ENCODE data around the gene NPAS2.

The NPAS2 gene

GRCh38 chr2:100963026-100963375 lies 143.1 kb downstream of the NPAS2 start:
- no peak overlapping the region for H3K4me3 ChIP-seq (ENCODE audit: low read length, poor library complexity, severe bottlenecking)
- no peak for TF ChIP-seq EZH2phosphoT487 (IDR thresholded peaks at IDR 0.05; ENCODE audit: borderline replicate concordance)
- no peak for TF ChIP-seq CTCF (conservative IDR thresholded peaks at IDR 0.05; ENCODE audit: low read length)

GRCh38 chr2:100964222-100964621 lies 144.3 kb downstream of the NPAS2 start:
- no peaks in the 10 kb centered on the region for H3K79me2 ChIP-seq (ENCODE audit: insufficient read depth, low read length)
- no peak overlapping the region for H3K4me3 ChIP-seq (ENCODE audit: low read length, poor library complexity, severe bottlenecking)
- no peaks in the 10 kb centered on the region for H3K27me3 ChIP-seq (ENCODE audit: insufficient read depth, low read length, poor library complexity, severe bottlenecking)
- TF ChIP-seq CTCF (conservative IDR thresholded peaks at IDR 0.05; ENCODE audit: low read length) (no peak), EZH2phosphoT487 (IDR thresholded peaks at IDR 0.05; ENCODE audit: borderline replicate concordance) (no peak)
- no peaks in the 10 kb centered on the region for H3K9me2 ChIP-seq (replicated peaks; ENCODE audit: low read depth, low read length)
- no peaks in the 10 kb centered on the region for H3F3A ChIP-seq (ENCODE audit: low read depth)
- H3K36me3 ChIP-seq (ENCODE audit: insufficient read depth, low read length) = no peaks in the 10 kb centered on the region
- no peak overlapping the region for H3K9ac ChIP-seq (ENCODE audit: low read depth, low read length, poor library complexity, severe bottlenecking)
- H3K4me2 ChIP-seq (ENCODE audit: low read depth, low read length, poor library complexity, severe bottlenecking) = no peak overlapping the region
- H3K9me3 ChIP-seq (ENCODE audit: insufficient read depth, low read depth, low read length) = no peaks in the 10 kb centered on the region
- H2AFZ ChIP-seq (ENCODE audit: low read length) = no peak overlapping the region
- H3K4me1 ChIP-seq (ENCODE audit: insufficient read depth, low read length, poor library complexity, severe bottlenecking) = no peaks in the 10 kb centered on the region
- H4K20me1 ChIP-seq (ENCODE audit: insufficient read depth, low read length, poor library complexity, severe bottlenecking) = no peaks in the 10 kb centered on the region

More at GRCh38 chr2:100963026-100963375, 143.1 kb downstream of the NPAS2 start:
- H3K36me3 ChIP-seq (ENCODE audit: insufficient read depth, low read length) = no peaks in the 10 kb centered on the region
- no peak overlapping the region for H2AFZ ChIP-seq (ENCODE audit: low read length)
- H3K27me3 ChIP-seq (ENCODE audit: insufficient read depth, low read length, poor library complexity, severe bottlenecking) = no peaks in the 10 kb centered on the region
- H3K9me3 ChIP-seq (ENCODE audit: insufficient read depth, low read depth, low read length) = no peaks in the 10 kb centered on the region
- no peaks in the 10 kb centered on the region for H3F3A ChIP-seq (ENCODE audit: low read depth)
- H3K9ac ChIP-seq (ENCODE audit: low read depth, low read length, poor library complexity, severe bottlenecking) = no peak overlapping the region
- no peaks in the 10 kb centered on the region for H4K20me1 ChIP-seq (ENCODE audit: insufficient read depth, low read length, poor library complexity, severe bottlenecking)
- no peaks in the 10 kb centered on the region for H3K79me2 ChIP-seq (ENCODE audit: insufficient read depth, low read length)
- no peak overlapping the region for H3K4me2 ChIP-seq (ENCODE audit: low read depth, low read length, poor library complexity, severe bottlenecking)
- H3K9me2 ChIP-seq (replicated peaks; ENCODE audit: low read depth, low read length) = no peaks in the 10 kb centered on the region
- H3K4me1 ChIP-seq (ENCODE audit: insufficient read depth, low read length, poor library complexity, severe bottlenecking) = no peaks in the 10 kb centered on the region

- H3K4me1 ChIP-seq (ENCODE audit: insufficient read depth, low read length, poor library complexity, severe bottlenecking) = no peaks in the 10 kb centered on the region
- no peaks in the 10 kb centered on the region for H3K36me3 ChIP-seq (ENCODE audit: insufficient read depth, low read length)
- H3K4me2 ChIP-seq (ENCODE audit: low read depth, low read length, poor library complexity, severe bottlenecking) = no peak overlapping the region
- no peaks in the 10 kb centered on the region for H3K9me3 ChIP-seq (ENCODE audit: insufficient read depth, low read depth, low read length)
- no peak for TF ChIP-seq CTCF (conservative IDR thresholded peaks at IDR 0.05; ENCODE audit: low read length)
- TF ChIP-seq EZH2phosphoT487 (IDR thresholded peaks at IDR 0.05; ENCODE audit: borderline replicate concordance) = no peak
- H3K9me2 ChIP-seq (replicated peaks; ENCODE audit: low read depth, low read length) = no peaks in the 10 kb centered on the region
- no peak overlapping the region for H3K4me3 ChIP-seq (ENCODE audit: low read length, poor library complexity, severe bottlenecking)
- H3K9ac ChIP-seq (ENCODE audit: low read depth, low read length, poor library complexity, severe bottlenecking) = no peak overlapping the region
- H3K79me2 ChIP-seq (ENCODE audit: insufficient read depth, low read length) = no peaks in the 10 kb centered on the region
- no peaks in the 10 kb centered on the region for H3F3A ChIP-seq (ENCODE audit: low read depth)
- H3K27me3 ChIP-seq (ENCODE audit: insufficient read depth, low read length, poor library complexity, severe bottlenecking) = no peaks in the 10 kb centered on the region
- H2AFZ ChIP-seq (ENCODE audit: low read length) = no peak overlapping the region
- H4K20me1 ChIP-seq (ENCODE audit: insufficient read depth, low read length, poor library complexity, severe bottlenecking) = no peaks in the 10 kb centered on the region
Observed at GRCh38 chr2:100964681-100965169, 144.8 kb downstream of the NPAS2 start.

Data from Loucy (cell line).